Right forelimb (tissue), 1 donor: Measurements from ENCODE around the gene TMEM9.
"Not testable (repeated sequence)": the region's sequence is repeated elsewhere in the genome, so short reads cannot be mapped to it uniquely, and the experiment has no call there.

Source experiments
- DNase-seq: peaks from one replicate; pipeline ENCODE4 v3.0.0-alpha.2; 2018

The TMEM9 gene

DNA sequence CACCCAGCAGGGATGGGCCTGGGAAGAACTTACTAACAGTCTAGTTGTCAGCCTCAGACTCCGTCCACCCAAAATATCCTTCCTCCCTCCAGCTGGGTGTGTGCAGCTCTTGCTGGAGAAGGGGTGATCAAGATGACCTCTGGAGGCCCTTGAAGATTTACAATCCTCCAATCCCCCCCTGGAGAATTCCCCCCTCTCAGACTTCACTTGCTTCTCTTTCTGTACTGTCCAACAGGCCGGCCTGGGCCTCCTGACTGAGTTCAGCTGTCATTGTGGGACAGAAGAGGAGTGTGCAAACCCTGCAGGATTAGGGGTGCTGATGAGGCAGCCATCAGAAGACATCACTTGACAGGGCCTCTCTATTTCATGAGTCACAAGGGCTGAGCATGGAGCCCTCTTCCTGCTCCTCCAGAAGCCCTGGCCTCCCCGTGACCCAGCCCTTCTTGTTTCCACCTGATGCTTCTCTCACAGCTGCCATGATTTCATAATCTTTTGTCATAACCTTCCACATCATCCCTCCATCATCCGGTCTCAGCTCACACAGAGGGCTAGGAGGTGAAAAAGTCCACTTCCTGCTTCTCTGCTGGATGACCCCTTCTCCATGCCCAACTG is 18.8 kb upstream of the TMEM9 start:
- DNase-seq, result peak; percentile 36

DNA sequence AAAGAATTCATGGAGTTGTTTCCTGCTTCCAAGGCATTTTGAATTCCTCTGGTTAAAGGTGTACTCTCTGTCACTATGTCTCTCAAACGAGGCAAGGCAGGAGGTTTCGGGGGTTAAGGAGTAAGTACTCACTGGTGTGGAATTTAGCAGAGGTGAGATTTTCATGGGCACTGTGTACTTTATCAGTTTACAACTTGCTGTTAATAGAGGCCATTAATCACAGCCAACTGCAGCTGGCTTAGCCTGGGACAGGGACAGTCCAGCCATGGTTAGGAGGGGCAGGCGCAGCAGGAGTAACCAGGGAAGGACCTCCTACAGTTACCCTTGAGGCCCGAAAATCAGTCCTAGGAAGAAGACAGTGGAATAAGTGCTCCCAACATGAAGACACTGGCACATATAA is 18.1 kb upstream of the TMEM9 start:
- peak; percentile 18 for DNase-seq

DNA sequence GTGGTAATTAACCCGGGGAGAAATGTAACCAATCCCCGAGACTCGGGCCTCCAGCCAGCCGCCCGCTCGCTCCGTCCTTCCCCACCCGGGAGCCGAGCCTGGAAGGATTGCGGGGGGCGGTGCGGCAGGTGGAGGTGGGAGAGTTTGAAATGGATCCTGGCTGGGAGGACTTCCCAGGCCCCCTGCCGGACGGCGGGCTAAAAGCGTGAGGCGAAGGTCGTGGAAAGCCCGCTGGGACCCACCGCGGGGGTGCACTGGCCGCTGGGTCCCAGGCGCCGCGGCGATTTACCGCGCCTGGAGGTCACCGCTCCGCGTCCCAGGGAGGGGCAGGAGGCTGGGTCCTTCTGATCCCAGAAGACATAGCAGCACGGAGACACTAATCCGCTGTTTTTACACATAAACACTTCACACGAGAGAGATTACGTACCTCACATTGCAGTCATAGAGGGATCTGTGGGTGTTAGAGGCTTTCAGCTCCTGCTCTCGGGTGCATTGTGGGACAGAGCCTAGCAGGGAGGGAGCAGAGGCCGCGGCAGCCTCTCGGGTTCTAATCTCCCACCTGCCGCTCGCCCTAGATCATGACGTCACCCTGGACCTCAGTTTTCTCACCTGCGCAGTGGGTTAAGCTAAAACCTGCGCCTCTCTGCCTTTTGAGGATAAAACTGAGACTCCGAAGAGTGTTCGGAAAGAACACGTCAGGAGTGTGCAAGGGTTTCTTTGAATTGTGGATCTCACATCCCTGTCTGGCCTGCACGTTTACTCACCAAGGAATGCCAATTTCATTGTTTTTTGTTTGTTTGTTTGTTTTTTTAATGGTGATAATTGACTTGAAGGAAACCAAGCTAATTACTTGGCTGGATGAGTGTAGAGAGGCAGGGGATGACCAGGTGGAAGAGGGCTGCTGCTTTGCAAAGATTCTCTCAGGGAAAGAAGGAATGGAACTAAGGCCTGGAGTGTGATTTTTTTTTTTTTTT is 17.1 kb upstream of the TMEM9 start:
- DNase-seq, result peak; percentile 24

DNA sequence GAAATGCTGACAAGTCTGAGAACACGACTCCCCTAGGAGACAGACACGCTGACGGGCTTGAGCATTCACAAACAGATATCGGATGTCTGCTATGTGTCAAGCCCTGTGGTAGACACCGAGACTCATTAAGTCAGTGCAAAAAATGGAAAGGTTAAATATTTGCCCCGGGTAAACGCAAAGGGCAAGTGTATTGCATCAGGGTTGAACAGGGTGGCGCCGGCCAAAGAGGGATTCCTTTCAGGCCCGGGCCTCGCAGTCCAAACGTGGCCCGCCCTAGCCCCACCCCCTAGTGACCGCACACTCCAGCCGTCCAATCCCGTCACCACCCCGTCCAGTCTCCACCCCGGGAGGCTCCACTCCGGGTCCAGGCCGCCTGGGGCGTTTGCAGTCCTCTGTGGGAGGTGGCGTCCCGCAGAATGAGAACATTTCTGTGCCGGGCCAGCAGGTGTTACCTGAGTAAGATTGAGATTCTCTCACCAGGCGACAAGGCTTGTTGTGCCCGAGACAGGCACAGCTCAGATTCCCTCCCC is 16.3 kb upstream of the TMEM9 start:
- peak; percentile 92 for DNase-seq

DNA sequence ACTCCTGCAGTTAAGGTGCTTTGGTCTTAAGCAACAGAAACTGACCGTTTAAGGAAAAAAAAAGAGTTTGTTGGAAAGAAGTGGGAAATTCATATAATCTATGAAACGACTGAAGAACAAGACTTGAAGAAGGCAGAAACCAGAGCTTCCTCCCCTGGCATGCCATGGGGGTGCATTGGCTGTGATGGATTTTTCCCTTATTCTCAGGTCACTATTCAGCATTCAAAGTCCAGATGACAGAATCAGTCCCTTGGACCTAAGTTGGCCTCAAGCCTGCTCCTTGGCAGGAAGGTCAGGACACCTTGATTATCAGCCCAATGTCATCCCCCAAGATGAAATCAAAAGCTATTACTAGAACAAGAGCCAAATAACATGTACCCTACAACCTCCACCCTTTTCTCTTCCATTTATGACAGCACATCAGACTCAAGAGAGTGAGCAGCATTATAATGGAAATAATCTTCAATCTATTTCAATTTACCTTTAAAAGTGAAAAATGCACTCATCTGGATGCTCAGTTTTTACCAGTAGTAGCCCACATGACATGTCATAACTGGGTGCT is 15.8 kb upstream of the TMEM9 start:
- DNase-seq, result peak; percentile 28

DNA sequence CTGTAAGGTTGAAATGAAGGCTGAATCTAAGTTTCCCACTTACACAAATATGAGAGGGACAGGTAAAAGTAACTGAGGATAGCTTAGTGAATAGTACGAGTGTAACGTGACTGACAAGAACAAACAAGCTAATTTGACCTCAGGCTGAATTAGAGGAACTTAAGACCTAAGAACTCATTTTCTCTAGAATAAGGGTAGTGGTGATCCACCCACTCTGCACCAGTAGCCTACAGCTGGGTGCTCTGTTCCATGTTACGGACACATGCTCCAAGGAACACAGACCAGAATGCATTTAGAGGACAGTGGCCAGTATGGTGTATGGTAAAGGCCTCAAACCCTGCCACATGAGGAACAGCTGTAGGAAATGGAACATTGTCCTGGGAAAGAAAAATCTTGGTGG is 14.9 kb upstream of the TMEM9 start:
- no peak for DNase-seq

DNA sequence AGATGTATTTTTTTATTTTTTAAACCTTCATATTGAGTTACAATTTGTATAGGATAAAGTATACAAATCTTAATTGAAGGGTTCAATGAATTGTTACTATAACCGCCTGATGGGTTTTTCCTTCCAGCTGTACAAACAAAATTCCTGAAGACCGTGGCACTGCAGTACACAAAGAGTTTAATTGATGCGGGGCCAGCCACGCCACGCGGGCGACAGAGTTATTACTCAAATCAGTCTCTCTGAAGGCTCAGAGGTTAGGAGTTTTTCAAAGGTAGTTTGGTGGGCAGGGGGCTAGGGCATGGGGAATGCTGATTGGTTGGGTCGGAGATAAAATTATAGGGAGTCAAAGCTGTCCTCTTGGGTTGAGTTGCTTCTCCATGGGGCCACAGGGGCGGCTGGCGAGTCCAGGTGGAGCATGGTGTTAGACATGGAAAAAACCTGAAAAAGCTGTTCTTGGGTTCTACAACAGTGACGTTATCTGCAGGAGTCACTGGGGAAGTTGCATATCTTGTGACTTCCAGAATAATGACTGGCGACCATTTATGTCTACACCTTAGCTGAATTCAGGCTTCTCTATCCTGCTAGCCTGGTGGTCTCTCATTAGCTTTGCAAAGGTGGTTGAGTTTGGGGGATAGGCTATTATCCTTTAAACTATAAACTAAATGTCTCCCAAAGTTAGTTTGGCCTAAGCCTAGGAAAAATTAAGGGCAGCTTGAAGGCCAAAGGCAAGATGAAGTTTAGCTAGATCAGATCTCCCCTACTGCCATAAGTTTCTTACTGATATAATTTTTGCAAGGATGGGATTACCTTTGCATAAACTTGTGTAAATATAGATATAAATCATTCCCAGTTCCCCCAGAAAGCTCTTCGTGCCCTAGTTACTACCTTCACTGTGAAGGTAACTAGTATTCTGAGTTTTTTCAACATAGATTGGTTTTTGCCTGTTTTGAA is 13.0 kb upstream of the TMEM9 start:
- DNase-seq, result peak; percentile 17

DNA sequence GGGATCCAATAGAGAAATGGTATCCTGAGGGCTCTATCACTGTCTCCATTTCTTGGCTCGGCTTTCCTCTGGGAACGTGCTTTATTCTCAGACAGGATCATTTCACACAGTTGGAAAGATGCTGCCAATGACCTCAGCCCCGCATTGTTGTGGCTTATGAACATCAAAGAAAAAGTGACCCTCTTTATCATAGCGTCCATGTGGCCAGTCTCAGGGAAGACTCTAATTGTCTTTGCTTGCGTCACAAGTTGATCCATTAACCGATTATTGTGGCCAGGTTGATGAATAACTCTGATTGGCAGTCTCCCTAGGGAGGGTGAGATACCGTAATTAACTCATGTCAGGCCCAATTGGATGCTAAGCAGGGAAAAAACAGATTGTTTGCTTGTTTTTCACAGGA is 10.4 kb upstream of the TMEM9 start:
- peak; percentile 7 for DNase-seq

DNA sequence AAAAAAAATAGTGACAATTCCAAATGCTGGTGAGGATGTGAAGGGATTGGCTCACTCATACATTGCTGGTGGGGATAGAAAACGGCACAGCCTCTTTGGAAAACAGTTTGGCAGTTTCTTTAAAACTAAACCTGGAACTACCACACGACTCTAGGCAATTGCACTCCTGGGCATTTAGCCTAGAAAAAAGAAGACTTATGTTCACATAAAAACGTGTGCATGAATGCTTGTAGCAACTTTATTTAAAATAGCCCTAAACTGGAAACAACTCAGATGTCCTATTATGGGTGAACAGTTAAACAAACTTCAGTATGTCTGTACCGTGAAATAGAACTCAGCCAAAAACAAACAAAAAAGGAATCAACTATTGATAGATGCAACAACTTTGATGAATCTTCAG is 9.4 kb upstream of the TMEM9 start:
- DNase-seq, result no peak

DNA sequence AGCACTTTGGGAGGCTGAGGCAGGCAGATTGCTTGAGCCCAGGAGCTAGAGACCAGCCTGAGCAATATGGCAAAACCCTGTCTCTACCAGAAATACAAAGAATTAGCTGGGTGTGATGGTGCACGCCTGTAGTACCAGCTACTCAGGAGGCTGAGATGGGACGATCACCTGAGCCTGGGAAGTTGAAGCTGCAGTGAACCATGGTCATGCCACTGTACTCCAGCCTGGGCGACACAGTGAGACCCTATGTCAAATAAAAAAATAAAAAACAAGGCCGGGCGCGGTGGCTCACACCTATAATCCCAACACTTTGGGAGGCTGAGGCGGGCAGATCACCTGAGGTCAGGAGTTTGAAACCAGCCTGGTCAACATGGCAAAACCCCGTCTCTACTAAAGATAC is 8.8 kb upstream of the TMEM9 start:
- DNase-seq, result not testable (repeated sequence)

DNA sequence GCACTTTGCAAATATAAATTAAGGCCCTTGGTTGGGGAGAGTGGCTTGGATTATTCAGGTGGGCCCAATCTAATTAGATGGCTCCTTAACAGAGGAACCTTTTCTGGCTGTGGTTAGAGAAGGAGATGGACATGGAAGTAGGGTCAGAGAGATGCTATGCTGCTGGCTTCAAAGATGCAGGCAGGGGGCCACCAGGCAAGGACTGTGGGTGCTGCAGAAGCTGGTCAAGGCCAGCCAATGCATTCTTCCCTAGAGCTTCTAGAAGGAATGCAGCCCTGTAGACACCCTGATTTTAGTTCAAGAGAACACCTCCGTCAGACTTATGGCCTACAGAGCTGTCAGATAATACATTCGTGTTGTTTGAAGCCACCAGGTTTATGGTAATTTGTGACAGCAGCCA is 3.7 kb upstream of the TMEM9 start:
- DNase-seq, result no peak

DNA sequence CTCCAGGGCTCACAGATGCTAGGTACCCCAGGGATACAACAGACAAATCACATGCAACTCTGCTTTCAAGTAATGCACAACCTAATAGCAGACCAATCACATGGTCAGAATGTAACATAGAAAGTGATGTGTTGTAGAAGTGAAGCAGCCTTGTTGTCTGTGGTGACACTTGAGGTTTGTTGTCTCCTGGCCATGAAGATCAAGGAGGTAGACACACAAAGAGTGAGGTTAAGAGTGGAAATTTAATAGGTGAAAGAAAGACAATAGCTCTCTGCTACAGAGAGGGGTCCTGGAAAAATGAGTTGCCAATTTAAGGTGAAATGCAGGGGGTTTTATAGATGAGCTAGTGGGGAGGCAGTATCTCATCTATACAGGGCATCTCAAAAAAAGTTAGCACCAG is 2.5 kb upstream of the TMEM9 start:
- peak; percentile 9 for DNase-seq

DNA sequence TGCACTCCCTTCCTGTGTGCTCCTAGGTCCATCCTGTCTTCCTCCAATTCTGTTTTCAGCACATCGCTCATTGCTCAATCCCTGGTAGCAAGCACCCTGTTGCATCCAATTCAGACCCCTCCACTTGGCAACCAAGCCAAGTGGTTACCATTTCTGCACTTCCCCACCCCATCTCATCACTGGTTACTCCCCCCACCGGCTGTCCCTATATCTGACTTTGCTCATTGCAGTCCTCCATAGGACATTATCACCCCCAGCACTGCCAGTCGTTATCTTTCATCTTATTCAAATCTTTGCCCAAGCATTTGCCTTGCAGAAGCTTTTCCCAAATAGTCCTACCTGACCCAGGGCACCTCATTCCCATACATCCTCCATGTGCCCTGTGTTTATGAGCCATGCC is 2.1 kb upstream of the TMEM9 start:
- peak; percentile 24 for DNase-seq

DNA sequence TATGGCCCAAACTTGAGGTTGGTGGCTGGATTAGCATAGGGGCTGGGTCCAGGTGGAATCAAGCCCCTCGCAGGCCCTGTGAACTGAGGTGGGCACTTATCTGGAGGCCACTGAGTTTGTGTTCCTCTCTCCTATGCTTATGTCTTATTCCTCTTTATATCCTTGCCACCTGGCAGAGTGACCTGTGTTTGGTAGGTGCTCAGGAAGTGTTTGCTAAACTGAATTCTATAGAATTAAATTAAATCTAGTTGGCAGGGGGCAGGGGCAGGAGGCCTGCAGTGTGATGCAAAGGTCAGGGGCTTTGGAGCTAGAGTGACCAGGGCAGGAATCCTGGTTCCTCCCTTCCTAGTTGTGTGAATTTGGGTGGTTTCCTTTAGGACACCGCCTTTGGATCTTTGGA is 1.1 kb upstream of the TMEM9 start:
- peak; percentile 36 for DNase-seq

DNA sequence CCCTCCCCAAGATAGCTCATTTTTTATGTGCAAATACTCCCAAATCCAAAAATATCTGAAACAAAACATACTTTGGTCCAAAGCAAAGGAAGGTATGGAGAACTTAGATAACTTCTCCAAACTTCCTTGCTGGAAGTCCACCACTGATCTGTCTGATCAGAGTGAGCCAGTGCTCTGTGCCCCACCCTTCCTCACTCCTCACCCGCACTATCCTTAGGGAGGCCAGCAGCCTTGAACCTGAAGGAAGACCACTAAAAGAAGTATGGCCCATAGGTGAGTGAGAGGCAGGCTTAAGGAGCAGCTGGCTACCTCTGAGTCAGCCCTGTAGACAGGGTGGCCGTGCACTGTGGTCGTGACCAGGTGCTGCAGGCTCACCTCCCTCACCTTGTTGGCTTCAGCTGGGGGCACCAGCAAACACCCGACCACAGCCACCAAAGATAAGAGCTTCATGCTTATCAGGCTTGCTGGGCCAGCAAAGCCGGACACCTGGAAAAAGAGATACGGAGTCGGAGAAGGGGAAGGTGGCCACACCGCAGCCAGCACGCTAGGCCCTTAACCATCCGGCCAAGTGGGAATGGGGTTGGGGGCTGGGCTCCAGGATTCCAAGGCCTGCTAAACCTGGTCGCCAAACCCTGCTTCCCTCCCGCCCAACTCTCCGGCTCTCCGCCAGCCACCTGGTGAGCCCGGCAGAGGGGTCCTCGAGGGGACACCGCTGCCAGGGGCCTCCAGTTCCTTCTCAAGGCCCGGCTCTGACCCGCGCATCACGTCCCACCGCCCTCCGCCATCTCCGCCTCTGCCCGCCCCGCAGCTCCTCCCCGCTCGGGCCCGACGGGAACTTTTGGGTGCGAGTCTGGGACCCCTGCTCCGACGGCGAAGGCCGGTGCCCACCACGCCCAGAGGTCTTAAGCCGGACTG is 543 bp downstream of the TMEM9 start:
- DNase-seq, result no peak

DNA sequence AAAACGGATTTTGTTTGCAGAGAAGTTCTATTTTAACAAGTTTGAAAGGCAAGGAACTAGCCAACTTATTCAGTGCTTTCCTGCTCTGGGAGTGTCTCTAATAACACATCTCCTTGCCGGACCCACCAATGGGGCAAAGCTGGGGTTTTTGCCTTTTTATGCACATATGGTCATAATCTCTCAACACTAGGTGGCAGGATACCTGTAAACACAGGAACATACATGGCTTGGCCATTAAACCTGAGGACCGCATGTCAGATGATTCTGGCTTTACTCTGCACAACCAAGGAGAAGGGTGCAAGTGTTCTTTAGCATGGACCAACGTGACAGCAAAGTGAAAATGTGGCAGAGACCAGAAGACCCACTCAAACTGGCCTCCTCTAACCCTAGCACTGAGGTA is 4.9 kb downstream of the TMEM9 start:
- DNase-seq, result peak; percentile 37

DNA sequence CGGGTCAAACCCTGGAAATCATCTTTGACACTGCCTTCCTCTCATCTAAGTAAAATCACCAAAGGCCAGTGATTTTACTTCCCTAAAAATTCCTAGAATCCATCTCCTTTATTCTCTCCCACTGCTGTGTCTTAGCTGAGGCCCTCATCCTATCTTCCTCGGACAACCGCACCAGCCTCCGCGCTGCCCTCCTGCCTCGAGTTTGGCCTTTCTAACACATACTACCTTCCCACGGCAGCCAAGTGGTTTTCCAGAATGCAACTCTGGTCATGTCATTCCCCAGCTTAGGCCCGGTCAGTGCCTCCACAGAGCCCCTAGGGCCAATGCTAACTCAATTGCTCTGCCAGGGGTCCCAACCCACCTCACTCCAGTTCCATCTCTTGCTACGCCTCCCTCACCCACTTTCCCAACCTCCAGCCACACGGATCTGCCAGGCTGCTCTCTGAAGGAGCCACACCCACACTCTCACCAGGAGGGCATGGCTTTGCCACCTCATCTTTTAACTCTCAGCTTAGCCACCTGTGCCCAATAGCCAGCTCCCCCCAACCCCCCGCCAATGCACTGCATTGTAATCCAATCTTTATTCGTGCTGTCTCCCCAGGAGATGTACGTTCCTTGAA is 6.8 kb downstream of the TMEM9 start:
- DNase-seq, result peak; percentile 40

DNA sequence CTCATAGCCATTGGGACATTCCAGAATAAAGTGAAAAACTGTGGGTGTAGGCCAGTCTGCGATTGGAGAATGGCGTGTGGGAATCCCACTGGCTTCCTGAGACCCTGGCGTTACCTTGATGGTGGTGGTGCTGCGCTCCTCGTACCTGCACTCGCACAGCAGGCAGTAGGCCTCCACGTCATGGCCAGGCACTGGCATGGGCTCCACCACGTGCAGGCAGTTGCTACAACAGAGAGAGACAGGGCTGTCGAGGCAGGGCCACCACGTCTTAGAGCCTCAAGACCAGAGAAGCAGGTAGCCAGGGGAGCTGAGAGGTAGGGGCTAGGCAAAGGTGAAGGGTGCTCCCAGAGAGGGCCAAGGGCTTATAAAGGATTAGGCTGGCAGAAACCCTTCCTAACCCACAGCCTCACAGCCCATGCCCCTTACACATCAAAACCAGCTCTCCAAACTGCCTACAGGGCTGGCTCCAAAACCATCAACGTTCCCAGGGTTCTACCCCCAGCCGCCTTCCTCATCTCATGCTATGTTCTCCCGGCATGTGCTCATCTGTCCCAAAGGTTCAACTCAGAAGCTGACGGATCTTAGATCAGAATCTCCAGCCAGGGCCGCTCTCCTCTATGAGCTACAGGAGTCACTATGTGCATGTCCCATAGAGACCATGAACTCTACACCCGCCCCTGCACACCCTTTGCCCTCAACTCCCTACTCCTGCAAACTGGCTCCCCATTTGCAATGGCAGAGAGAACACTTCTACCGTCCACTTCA is 7.5 kb downstream of the TMEM9 start:
- DNase-seq, result peak; percentile 17

DNA sequence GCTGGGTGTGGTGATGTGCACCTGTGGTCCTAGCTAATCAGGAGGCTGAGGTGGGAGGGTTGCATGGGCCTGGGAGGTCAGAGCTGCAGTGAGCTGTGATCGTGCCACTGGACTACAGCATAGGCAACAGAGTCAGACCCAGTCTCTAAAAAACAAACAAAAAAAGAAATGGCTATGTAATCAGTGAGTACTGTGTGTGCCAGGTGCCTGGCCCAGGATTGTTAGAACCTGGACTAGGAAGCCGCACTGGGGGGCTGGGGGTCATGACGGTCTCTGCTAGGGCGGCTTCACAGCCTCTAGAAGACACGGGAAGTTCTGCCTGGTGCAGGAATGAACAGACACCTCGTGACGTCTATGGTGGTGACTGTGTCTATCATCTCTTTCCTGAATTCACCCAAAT is 8.5 kb downstream of the TMEM9 start:
- DNase-seq, result peak; percentile 32

DNA sequence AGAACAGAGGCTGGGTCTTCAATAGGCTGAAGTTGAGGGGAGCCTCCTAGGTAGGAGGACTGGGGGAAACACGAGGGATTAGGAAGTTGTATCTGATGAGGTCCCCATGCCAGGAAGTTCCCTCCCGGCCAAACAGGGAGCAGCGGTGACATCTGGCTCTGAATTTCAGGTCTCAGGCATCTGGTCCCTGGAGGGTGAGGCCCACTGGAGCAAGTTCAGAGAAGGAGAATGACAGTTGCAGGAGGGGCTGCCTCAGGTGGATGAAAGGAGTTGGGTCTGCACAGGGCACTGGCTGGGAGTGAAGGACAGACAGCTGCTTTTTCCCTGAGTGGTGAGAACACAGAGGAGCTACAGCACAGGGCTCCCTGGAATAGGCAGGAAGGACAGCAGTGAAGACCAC is 9.1 kb downstream of the TMEM9 start:
- peak; percentile 23 for DNase-seq
